Right lobe of liver (tissue), 4 donors: ENCODE measurements around the gene MARVELD3.

Experiments used
- CTCF ChIP-seq, 4 donors: fragments of 200-600 bp in 3 of 4; fragments of 450-650 bp in 1 of 4; IDR thresholded peaks; one replicate each; pipeline versions ENCODE4 v1.5.1 to v1.8.0; 2016 to 2022; ENCODE audit warnings: antibody characterized with exemption in 4 of 4, mild to moderate bottlenecking in 2 of 4
- POLR2A ChIP-seq: fragments of 450-650 bp; IDR thresholded peaks from one replicate; pipeline ENCODE4 v1.6.1; 2017; ENCODE audit warnings: antibody characterized with exemption, mild to moderate bottlenecking
- donor health status: DM: no; HTN: no; CAD: no.
- donor health status: DM: no; HTN: no; CAD: no.
- donor health status: DM: no; HTN: yes; CAD: no.

GRCh38 chr16:71627731-71628181, 1.8 kb downstream of the MARVELD3 start:
- TF ChIP-seq CTCF (IDR thresholded peaks at IDR 0.05) = no peak
- TF ChIP-seq POLR2A = no peak
